Urinary bladder (tissue), 4 donors: ENCODE results near the gene SORBS2. TPM values are rescaled to one million over a fixed set of nuclear protein-coding genes. Genes with fewer than 3 reads are reported as not detected.

Experiments
- DNase-seq: peaks from one replicate; pipeline ENCODE4 v3.0.0-alpha.2; 2015; ENCODE audit errors: extremely low spot score
- H3K27ac ChIP-seq: one replicate; pipeline ENCODE4 v1.5.1; 2013; ENCODE audit warnings: low read depth, mild to moderate bottlenecking, moderate library complexity
- H3K36me3 ChIP-seq: one replicate; pipeline ENCODE4 v1.6.1; 2013; ENCODE audit warnings: mild to moderate bottlenecking, moderate library complexity; ENCODE audit not compliant: insufficient read depth
- H3K4me1 ChIP-seq: one replicate; pipeline ENCODE4 v1.6.1; 2013; ENCODE audit warnings: mild to moderate bottlenecking, moderate library complexity; ENCODE audit not compliant: insufficient read depth
- H3K4me3 ChIP-seq: one replicate; pipeline ENCODE4 v1.5.1; 2013; ENCODE audit warnings: low read depth, low read length
- WGBS: extraction: QIAGEN DNeasy Blood & Tissue Kit; methylation state at CpG from one replicate; pipeline ENCODE4 v1.1.7; 2013; 5-methylcytosine and 5-hydroxymethylcytosine counted together
- polyA plus RNA-seq: library from polyadenylated mRNA; stranded (reverse); fragments of 200-250 nt; gene quantifications from one replicate; pipeline ENCODE4 v1.2.3, GENCODE V29; 2013
- total RNA-seq: library from RNA; depleted of rRNA; stranded (reverse); fragments of >200 nt; gene quantifications from one replicate; pipeline ENCODE4 v1.2.3, GENCODE V29; 2014
- donor health status: healthy with polysubstance abuse.
- donor health status: healthy.

Gene SORBS2
- total and polyA plus RNA-seq, 2 donors: 83.4 to 493 TPM

DNA sequence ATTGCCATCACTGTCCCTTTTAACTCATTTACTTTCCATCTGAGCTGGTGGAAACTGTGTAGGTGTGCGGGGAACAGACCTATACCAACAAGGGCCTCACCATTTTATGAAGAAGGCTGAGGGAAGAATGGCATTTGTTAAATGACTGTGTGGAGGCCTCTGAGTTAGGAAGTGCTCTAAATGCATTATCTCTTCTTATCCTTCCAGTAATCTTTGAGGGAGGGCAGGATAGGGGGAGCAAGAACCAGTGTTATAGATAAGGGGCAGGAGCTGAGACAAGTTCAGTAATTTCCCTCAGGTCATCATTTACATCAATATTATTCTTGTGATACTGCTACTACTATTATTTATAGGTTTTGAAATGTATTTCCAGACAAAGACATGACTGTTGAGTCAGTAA lies 154.3 kb downstream of the SORBS2 start:
- no peak overlapping the region for H3K4me3 ChIP-seq
- H3K4me1 ChIP-seq: no peaks in the 10 kb centered on the region
- no peaks in the 10 kb centered on the region for H3K36me3 ChIP-seq
- H3K27ac ChIP-seq: no peak overlapping the region
- no peak for DNase-seq
- 92% methylated on average over 1 of the region's 1 CpG for WGBS

DNA sequence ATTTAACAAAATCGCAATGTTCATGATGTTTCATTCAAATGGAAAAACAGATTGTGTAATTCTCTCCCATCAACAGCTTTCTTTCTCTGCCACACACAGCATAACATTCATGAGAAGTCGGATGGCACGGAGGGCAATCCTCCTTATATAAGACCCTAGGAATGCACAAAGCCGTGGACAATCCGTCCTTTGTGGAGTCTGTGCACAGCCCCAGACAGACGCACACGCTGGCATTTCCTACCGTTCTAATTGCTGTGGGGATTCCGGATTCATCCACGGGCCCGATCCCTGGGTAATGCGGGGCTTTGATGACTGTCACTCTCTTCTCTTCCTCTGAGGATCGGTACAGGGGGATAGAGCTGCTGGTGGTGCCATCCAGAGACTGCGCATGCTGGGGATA lies 154.8 kb downstream of the SORBS2 start:
- Histone ChIP-seq H3K4me1 (no peaks in the 10 kb centered on the region), H3K4me3 (no peak overlapping the region), H3K36me3 (no peaks in the 10 kb centered on the region), H3K27ac (no peak overlapping the region)
- 60% methylated on average over 14 of the region's 14 CpGs for WGBS
- no peak for DNase-seq

DNA sequence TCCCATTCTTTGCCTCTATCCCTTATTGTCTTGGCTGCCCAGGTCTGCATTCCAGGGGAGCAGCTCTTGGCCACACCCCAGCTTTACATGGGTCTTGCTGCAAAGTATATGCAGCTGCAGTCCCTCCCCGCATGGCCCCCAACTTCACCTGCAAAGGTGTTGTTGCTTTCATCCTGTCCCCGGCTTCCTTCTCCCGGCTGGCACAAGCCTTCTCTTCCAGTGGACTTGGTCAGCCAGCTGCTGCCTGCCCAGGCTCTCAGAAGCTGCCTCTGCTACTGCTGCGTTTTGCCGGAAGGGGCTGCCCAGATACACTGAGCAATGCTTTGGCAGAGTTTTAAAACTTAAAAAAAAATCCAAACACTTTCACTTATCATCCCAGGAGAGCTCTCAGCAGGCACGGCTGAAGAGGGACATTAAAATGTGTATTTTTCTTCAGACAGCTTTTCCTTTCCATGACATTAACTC lies 155.5 kb downstream of the SORBS2 start:
- H3K4me3 ChIP-seq: peak overlapping the region; percentile 16
- no peak overlapping the region for H3K27ac ChIP-seq
- H3K36me3 ChIP-seq: no peaks in the 10 kb centered on the region
- H3K4me1 ChIP-seq: no peaks in the 10 kb centered on the region
- 19% methylated on average over 6 of the region's 6 CpGs for WGBS
- no peak for DNase-seq

DNA sequence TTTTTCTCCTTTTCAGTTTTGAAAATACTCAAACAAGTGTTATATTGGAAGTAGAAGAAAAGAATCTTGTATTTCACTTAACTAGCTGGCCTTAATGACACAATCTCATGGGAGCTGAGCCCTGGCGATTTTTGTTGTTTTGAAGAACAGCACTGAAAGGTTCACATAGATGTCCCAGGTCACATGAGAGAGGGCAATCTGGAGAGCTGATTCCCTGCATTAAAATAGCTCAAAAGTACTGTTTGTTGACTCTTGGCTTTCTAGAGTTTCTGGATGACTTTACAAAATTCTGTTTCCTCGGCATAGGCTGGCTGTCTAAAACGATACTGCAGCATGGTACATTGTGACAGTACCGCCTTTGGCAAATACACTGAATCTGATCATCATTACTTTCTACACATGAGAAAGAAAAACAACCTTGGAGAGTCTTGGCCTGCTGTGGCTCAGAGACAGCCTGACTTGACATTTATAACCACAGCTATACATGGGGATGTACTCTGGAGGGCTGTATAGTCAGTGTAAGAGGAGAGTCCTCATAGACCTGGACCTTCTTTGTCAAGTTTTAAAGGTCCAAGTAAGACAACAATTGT lies 156.9 kb downstream of the SORBS2 start:
- H3K27ac ChIP-seq: peak overlapping the region; percentile 15
- WGBS: 41% methylated on average over 4 of the region's 4 CpGs
- no peak for DNase-seq
- H3K4me3 ChIP-seq: peak overlapping the region; percentile 1
- no peaks in the 10 kb centered on the region for H3K4me1 ChIP-seq
- no peaks in the 10 kb centered on the region for H3K36me3 ChIP-seq

- 54% methylated on average over 3 of the region's 3 CpGs for whole genome bisulfite sequencing
- no peak overlapping the region for H3K4me3 ChIP-seq
- no peaks in the 10 kb centered on the region for H3K36me3 ChIP-seq
- H3K4me1 ChIP-seq: no peaks in the 10 kb centered on the region
- H3K27ac ChIP-seq: no peak overlapping the region
- DNase-seq: no peak
These were observed 157.7 kb downstream of the SORBS2 start for GRCh38 chr4:185654311-185654710.

GRCh38 chr4:185651851-185652250 lies 160.1 kb downstream of the SORBS2 start:
- H3K36me3 ChIP-seq: no peaks in the 10 kb centered on the region
- no peak for DNase-seq
- H3K4me3 ChIP-seq: no peak overlapping the region
- 80% methylated on average over 7 of the region's 7 CpGs for WGBS
- H3K4me1 ChIP-seq: no peaks in the 10 kb centered on the region
- H3K27ac ChIP-seq: no peak overlapping the region

- H3K27ac ChIP-seq: no peak overlapping the region
- no peaks in the 10 kb centered on the region for H3K4me1 ChIP-seq
- WGBS: 66% methylated on average over 5 of the region's 5 CpGs
- peaks cover 2% of the 10 kb centered on the region for H3K36me3 ChIP-seq
- H3K4me3 ChIP-seq: no peak overlapping the region
- DNase-seq: no peak
These were observed 160.8 kb downstream of the SORBS2 start for GRCh38 chr4:185651137-185651677.

DNA sequence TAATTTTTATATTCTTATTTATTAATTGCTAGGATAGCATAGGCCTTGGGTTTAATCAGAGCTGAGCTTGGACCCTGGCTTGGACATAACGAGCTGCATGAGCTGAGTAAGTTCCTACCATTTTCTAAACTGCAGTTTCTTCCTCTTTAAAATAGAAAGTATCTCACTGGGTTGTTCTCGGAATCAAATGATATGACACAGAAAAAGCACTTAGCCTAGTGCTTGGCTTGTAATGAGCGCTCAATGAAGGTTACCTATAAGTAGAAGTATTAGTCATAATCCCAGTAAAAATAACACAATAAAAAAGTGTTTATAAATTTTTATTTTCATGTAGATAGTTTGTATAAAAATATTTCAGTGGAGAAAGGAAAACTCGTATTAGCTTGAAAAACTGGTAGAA lies 163.4 kb downstream of the SORBS2 start:
- Histone ChIP-seq H3K4me1 (no peaks in the 10 kb centered on the region), H3K4me3 (no peak overlapping the region), H3K27ac (no peak overlapping the region), H3K36me3 (peaks cover 2% of the 10 kb centered on the region)
- WGBS: 58% methylated on average over 4 of the region's 4 CpGs
- no peak for DNase-seq

DNA sequence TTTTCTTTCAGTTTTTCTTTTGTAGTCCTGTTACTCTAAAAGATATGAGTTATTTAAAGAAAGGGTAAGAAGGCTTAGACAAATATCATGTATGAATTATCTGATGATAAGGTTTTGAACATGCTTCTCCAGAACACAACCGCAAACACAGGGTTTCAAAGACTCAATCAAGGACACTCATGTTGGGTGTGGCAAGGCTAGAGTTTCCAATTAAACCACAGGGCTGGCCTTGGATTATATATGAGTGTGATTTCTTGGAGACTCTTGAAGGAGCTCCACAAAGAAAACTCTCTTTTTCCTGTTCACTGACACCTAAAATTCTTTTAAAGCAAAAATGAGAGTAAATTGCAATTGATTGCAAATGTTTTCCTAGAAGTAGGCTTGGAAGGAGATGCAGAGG lies 166.6 kb downstream of the SORBS2 start:
- H3K36me3 ChIP-seq: peaks cover 2% of the 10 kb centered on the region

DNA sequence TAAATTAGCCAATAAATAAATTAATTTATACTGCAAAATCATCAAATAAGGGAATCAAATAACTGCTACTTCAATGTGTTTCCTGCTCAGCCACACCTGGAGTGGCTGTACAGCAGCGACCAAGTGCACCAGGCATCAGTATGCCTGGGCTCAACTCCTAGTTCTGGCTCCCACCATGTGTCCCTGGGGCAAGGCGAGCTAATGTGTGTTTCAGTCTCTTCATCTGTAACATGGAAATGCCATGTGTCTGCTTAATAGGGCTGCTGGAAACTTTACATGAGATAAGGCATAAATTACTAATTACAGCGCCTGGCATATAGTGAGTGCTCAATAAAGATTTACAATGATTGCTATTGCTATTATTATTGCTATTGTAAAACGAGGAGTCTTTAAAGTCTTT lies 167.6 kb downstream of the SORBS2 start:
- 88% methylated on average over 4 of the region's 4 CpGs for WGBS
- DNase-seq: no peak
- peaks cover 2% of the 10 kb centered on the region for H3K36me3 ChIP-seq
- no peak overlapping the region for H3K27ac ChIP-seq
- H3K4me3 ChIP-seq: no peak overlapping the region
- H3K4me1 ChIP-seq: no peaks in the 10 kb centered on the region

More for the DNA sequence above, 166.6 kb downstream of the SORBS2 start:
- no peak overlapping the region for H3K27ac ChIP-seq
- WGBS: 97% methylated on average over 1 of the region's 1 CpG
- H3K4me3 ChIP-seq: no peak overlapping the region
- DNase-seq: no peak
- H3K4me1 ChIP-seq: no peaks in the 10 kb centered on the region

DNA sequence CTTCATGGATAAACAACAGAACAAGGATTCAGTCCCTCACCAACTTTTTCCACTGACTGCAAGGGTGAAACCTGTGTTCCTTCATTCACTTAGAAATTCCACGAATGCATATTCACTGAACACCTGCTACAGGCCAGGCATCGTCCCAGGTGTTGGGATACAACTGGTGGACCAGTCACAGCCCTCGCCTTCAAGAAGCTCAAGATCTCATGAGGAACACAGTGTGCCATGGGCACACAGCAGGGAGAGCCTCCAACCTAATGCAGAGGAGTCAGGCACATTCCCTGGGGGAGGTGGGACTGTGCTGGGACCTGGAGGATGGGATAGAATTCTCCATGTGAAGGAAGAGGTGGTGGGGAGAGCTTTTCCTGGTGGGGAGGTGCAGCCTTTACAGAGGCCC lies 169.1 kb downstream of the SORBS2 start:
- Histone ChIP-seq H3K36me3 (peaks cover 2% of the 10 kb centered on the region), H3K4me1 (no peaks in the 10 kb centered on the region), H3K4me3 (no peak overlapping the region), H3K27ac (no peak overlapping the region)
- DNase-seq: no peak
- 96% methylated on average over 3 of the region's 3 CpGs for WGBS

- Histone ChIP-seq H3K4me1 (no peaks in the 10 kb centered on the region), H3K27ac (no peak overlapping the region), H3K4me3 (no peak overlapping the region), H3K36me3 (no peaks in the 10 kb centered on the region)
- peak; percentile 51 for DNase-seq
- 44% methylated on average over 4 of the region's 4 CpGs for WGBS
These were observed 171.0 kb downstream of the SORBS2 start for GRCh38 chr4:185640811-185641675.

GRCh38 chr4:185638548-185639301 lies 173.3 kb downstream of the SORBS2 start:
- H3K36me3 ChIP-seq: no peaks in the 10 kb centered on the region
- 40% methylated on average over 41 of the region's 41 CpGs for WGBS
- peak overlapping the region; percentile 29 for H3K4me3 ChIP-seq
- H3K27ac ChIP-seq: no peak overlapping the region
- no peaks in the 10 kb centered on the region for H3K4me1 ChIP-seq
- DNase-seq: no peak
